ENCODE measurements around the gene INPP5A. TPM values are rescaled to one million over a fixed set of nuclear protein-coding genes. Genes with fewer than 3 reads are reported as not detected.

The INPP5A gene
- total RNA-seq, 1 experiment from 2014 or later = 22.6 TPM

- H3K4me1 ChIP-seq (ENCODE audit: insufficient read depth, low read length) = peaks cover 36% of the 10 kb centered on the region
- no peaks in the 10 kb centered on the region for H3K9me3 ChIP-seq (ENCODE audit: low read length)
- H3K4me2 ChIP-seq (ENCODE audit: low read length) = no peak overlapping the region
- no peak overlapping the region for H2AFZ ChIP-seq (ENCODE audit: low read length)
- no peak overlapping the region for H3K9ac ChIP-seq (ENCODE audit: low read length)
- ATAC-seq (no peak), DNase-seq (no peak)
- no peaks in the 10 kb centered on the region for H3K27me3 ChIP-seq (ENCODE audit: low read length)
- no peak for TF ChIP-seq CTCF (conservative IDR thresholded peaks at IDR 0.05; ENCODE audit: low read depth, low read length)
- TF ChIP-seq EZH2 (IDR thresholded peaks at IDR 0.05; ENCODE audit: low read length, unreplicated experiment) = no peak
- TF ChIP-seq EZH2phosphoT487 (IDR thresholded peaks at IDR 0.05; ENCODE audit: borderline replicate concordance, low read length) = no peak
- no peaks in the 10 kb centered on the region for H4K20me1 ChIP-seq (ENCODE audit: low read length)
- CTCF ChIA-PET = no interaction called here
- H3K36me3 ChIP-seq (ENCODE audit: low read depth, low read length) = peaks cover 3% of the 10 kb centered on the region; the same call in 1 of the 2 replicates
- no peak overlapping the region for H3K4me3 ChIP-seq (ENCODE audit: low read length)
- BruUV-seq (replicated peaks) = no TSS peak
- H3F3A ChIP-seq (ENCODE audit: low read length, unreplicated experiment) = no peaks in the 10 kb centered on the region
- H3K27ac ChIP-seq (ENCODE audit: low read length) = no peak overlapping the region
- H3K9me2 ChIP-seq (replicated peaks; ENCODE audit: low read length) = no peaks in the 10 kb centered on the region
- peaks cover 77% of the 10 kb centered on the region for H3K79me2 ChIP-seq (ENCODE audit: low read length)
- intact Hi-C loops (cut with micrococcal nuclease) = no loop called here
- POLR2A ChIA-PET (ENCODE audit: unreplicated experiment) = no interaction called here
Observed at GRCh38 chr10:132595021-132595420, 57.4 kb downstream of the INPP5A start.

- POLR2A ChIA-PET (ENCODE audit: unreplicated experiment) = no interaction called here
- no peak overlapping the region for H3K9ac ChIP-seq (ENCODE audit: low read length)
Observed at GRCh38 chr10:132595854-132596253, 58.3 kb downstream of the INPP5A start.

More at GRCh38 chr10:132595854-132596253, 58.3 kb downstream of the INPP5A start:
- H3K27me3 ChIP-seq (ENCODE audit: low read length) = no peaks in the 10 kb centered on the region
- no peak overlapping the region for H3K27ac ChIP-seq (ENCODE audit: low read length)
- DNase-seq = no peak
- TF ChIP-seq EZH2phosphoT487 (IDR thresholded peaks at IDR 0.05; ENCODE audit: borderline replicate concordance, low read length) (no peak), EZH2 (IDR thresholded peaks at IDR 0.05; ENCODE audit: low read length, unreplicated experiment) (no peak), CTCF (conservative IDR thresholded peaks at IDR 0.05; ENCODE audit: low read depth, low read length) (no peak)
- H3K9me2 ChIP-seq (replicated peaks; ENCODE audit: low read length) = no peaks in the 10 kb centered on the region
- peaks cover 8% of the 10 kb centered on the region; the same call in 1 of the 2 replicates for H3K36me3 ChIP-seq (ENCODE audit: low read depth, low read length)
- peaks cover 72% of the 10 kb centered on the region for H3K79me2 ChIP-seq (ENCODE audit: low read length)
- H3F3A ChIP-seq (ENCODE audit: low read length, unreplicated experiment) = no peaks in the 10 kb centered on the region
- no peak overlapping the region for H3K4me3 ChIP-seq (ENCODE audit: low read length)
- no peaks in the 10 kb centered on the region for H3K9me3 ChIP-seq (ENCODE audit: low read length)
- H2AFZ ChIP-seq (ENCODE audit: low read length) = no peak overlapping the region
- CTCF ChIA-PET = no interaction called here
- no peak for ATAC-seq
- intact Hi-C loops (cut with micrococcal nuclease) = no loop called here
- peaks cover 28% of the 10 kb centered on the region for H3K4me1 ChIP-seq (ENCODE audit: insufficient read depth, low read length)
- BruUV-seq (replicated peaks) = no TSS peak
- 0 out of 2 replicates have a peak overlapping the region, but pooled peaks have one; percentile 34 for H3K4me2 ChIP-seq (ENCODE audit: low read length)
- H4K20me1 ChIP-seq (ENCODE audit: low read length) = no peaks in the 10 kb centered on the region

Measured in PC-3 (cell line).